Fibroblast of upper back skin (primary cell): ENCODE data around the gene GABRR2.
A peak's percentile ranks its signal among the peaks of the same experiment; 100 is the strongest.

Experiments
- DNase-seq: peaks from one replicate; pipeline ENCODE4 v3.0.0-alpha.2; 2013

GABRR2 gene

DNA sequence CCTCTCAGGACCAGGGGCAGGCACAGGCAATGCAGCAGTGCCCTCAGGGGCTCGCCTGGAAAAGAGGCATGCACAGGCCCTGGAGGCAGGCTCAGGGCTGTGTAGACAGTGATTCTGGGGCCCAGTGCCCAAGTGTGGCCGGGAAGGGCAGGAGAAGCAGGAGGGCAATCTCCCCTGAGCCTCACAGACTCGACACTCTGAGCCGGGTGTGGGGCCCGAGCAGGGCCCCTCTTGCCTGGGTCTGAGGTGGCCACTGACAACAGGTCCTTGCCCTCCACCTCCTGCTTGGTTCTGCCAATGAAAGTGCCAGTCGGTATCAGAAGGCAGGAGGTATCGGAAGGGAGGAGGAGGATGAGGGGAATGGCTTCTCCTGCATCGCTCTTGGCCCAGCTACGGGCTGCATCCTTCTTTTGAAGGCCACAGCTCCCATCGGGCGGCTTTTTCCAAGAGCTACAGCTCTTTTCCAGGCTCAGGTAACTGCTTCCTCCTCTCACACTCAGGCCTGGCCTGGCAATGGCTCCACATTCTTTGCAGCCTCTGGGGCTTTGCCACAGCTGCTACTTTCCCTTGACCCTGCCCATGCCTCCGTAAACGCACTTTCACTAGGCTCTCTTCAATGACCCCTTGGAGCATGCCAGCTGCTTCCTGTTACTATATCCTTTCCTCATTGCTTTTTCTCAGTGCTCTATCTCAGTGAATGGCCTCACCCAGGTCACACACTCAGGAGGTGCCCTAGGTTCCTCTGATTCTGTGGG is 24.5 kb downstream of the GABRR2 start:
- DNase-seq: no peak

DNA sequence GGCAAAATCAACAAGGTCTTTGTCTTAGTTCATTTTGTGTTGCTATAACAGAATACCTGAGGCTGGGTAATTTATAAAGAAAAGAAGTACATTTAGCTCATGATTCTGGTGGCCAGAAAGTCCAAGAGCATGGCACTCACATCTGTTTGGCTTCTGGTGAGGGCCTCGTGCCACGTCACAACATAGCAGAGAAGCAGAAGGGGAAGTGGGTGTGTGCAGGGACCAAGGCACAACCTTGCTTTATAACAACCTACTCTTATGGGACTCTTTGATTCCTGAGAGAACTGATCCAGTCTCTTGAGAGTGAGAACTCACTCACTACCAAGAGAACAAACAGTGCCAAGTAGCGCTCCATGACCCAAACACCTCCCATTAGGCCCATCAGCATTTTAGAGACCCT is 25.4 kb downstream of the GABRR2 start:
- DNase-seq: no peak

DNA sequence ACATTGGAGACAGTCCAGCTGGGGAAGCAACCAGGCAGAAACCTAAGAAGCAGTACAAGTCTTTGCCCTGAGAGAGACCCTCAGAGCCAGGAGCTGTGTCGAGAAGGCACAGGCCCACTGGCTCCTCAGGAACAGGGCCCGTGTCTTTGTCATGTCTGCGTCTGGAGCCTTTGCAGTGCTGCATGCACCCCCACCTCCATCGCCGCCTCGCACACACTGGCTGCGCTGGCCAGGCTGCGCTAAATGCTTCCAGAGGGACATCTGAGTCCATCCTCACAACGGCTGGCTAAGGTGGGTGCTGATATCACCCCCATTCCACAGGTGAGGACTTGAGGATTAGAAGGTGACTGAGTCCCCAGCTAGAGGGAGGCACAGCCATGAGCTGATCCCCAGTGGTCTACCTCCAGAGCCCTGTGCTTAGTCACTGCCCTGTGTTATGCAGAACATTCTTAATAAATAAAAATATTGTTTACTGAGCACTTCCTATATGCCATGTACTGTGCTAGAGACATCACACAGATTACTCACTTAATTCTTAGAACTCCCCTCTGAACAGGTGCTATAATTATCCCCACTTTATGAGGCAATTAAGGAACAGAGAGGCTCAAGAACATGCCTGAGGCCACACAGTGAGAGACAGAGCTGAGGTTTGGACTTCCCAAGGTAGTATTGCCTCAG is 27.6 kb downstream of the GABRR2 start:
- DNase-seq: no peak

DNA sequence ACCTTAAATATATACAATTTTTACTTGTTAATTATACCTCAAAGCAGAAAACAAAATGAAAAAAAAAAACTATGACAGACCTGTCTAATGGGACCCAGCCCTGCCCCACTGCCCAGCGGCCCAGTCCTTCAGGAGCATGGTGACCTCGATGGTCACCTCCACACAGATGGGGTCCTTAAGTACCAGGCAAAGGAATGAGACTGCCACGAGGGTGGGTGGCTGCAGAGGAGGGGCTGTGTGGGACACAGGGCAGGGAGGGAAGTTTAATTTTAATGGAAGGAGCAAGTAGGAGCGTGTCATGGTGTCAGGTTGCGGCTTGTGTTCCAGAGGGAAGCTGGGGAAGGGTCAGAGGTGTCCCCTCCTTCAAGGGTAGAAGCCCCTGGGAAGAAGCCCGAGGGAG is 28.6 kb downstream of the GABRR2 start:
- no peak for DNase-seq

DNA sequence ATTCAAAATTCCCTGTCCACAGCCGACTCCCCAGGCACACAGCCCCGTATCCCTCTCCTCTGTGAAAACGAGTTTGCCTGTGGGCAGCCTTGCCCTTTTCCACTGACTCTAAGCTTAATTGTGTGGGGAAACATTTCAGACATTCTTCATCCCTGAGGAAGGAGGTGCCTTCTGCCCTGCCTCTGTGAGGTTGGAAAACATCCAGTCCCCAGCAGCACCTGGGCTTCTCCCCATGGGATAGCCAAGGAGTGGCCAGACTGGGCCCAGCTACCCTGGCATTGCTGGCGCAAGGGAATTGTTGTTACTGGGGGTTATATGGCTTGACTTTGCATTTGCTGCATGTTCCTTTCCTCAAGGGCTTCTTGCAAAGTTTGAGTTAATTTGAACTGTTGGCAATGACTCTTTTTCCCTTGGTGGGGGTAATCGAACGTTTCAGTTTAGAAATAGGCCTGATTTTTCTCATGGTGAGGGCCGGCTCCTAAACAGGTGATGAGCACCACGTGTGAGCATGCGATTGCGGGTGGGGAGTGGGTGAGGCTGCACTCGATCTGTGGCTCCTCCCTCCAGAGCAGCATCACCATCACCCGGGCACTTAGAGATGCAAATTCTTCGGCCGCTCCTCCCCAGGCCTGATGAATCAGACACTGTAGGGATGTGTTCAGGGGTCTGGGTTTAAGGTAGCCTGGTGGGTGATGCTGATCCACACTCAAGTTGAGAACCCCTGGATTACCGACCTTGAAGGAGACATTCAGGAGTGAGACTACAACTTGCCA is 29.9 kb downstream of the GABRR2 start:
- DNase-seq: no peak

DNA sequence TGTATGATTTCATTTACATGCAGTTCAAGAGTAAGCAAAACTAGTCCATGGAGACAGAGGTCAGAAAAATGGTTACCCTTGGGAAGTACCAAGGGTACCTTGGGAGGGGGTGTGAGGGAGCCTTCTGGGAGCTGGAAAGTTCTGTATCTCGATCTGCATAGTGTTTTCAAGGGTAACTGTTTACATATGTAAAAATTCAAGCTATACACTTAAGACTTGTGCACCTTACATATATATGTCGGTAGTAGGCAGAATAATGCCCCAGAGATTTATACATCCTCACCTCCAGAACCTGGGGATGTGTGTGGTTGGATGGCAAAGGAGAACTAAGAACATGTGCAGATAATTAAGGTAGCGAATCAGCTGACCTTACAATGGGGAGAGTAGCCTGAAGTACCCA is 31.0 kb downstream of the GABRR2 start:
- no peak for DNase-seq

DNA sequence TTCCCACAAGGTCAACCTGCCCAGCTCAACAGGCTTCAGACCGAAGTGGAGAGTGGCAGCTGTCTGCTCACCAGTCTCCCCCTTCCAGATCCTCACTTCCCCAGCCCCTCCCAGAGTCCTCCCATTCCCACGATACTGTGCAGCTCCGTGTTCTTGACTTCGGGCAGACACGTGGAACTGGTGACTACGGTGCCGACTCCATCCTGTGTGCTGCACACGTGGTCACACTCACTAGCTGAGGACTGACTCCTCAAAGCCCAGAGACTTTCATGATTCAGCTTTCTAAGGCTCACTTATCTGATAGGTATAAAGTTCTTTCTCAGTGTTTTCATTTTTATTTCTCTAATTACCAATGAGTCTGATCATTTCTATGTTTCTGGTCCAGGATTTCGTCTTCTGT is 32.4 kb downstream of the GABRR2 start:
- no peak for DNase-seq

DNA sequence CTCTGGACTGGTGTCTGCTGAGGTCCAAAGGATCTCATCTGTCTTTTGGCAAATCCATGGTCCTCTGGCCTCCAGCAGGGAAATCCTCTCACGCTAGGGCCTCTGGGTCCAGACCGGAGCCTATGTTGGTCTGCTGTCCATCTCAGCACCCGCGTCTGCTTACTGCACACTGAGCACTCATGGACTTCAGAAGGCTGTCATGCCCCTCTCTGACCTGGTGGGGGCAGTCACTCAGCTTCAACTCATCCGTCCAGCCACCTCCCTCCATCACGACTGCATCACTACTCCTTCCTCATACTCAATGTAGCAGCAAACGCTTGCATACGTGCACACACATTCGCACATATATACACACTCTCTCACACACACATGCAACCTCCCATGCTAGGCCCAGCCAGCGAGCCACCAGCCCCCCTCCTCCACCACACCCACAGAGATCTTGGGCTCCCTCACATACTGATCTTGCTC is 33.3 kb downstream of the GABRR2 start:
- DNase-seq: peak; percentile 10

DNA sequence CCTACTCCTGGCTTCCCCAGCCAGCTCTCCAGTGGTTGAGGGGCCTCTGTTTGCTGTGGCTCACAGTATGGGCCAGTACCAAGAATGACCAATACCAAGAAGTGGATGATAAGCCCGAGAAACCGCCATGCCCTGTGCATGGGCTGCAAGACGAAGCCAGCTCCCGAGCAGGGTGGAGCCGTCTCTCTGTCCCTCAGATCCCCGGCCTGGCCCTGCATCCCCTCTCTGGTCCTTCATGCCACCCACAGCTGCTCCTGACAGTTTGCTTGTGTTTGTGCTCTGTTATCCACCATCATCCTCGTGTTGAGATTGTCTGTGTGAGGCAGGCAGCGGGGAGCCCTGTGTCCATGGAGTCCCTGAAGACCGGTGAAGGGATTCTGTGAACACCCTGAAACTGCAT is 36.1 kb downstream of the GABRR2 start:
- no peak for DNase-seq

DNA sequence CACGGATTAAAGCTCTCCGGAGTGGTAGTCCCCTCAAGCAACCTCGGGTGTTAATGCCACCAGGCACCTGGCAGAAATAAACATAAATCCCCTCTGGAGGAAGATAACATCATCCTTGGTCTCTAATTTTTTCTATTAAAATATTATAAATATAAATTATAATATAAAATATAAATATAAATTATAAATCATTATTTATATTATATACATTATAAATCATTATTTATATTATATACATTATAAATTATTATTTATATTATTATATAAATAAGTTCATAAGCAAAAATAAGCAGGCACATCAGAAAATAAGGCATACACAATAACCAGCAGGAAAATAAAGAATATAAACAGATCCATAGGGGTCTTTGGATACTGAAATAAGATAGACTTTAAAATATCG is 39.2 kb downstream of the GABRR2 start:
- no peak for DNase-seq

DNA sequence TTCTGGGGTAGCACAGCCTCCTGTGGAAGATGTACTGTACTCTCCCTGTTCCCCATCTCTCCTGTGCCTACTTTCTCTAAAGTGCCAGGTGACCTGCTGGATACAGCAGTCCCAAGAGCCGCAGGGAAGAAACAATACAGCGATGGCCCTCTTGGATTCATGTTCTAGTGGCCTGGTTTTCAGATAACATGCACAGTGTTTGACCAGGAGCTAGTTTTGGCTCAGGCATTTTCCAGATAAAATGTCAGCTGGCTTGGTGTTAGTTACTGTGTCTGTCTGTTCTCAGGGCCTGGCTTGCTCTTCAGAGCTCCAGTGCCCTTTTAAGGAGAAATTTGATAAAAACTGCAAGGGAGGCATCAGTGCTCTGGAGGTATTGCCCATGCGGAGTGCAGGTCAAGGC is 41.3 kb downstream of the GABRR2 start:
- no peak for DNase-seq

DNA sequence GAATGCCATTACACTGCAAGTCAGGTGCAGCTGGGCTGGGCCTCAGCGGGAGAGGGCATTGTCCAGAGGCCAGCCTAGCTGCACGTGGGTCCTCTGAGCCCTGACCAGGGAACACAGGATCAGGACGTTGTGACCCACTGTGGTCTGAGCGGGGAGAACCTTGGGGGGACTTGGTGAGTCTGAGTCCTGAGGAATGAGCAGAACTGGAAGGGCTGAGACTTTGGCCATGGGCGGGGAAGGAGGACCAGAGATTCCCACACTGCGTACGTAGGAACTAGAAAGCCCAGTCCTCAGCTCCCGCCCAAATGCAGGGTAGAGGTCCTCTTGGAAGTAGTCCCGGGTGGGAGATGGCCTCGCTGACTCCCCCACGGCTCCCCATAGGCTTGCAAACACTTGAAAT is 42.5 kb downstream of the GABRR2 start:
- no peak for DNase-seq

DNA sequence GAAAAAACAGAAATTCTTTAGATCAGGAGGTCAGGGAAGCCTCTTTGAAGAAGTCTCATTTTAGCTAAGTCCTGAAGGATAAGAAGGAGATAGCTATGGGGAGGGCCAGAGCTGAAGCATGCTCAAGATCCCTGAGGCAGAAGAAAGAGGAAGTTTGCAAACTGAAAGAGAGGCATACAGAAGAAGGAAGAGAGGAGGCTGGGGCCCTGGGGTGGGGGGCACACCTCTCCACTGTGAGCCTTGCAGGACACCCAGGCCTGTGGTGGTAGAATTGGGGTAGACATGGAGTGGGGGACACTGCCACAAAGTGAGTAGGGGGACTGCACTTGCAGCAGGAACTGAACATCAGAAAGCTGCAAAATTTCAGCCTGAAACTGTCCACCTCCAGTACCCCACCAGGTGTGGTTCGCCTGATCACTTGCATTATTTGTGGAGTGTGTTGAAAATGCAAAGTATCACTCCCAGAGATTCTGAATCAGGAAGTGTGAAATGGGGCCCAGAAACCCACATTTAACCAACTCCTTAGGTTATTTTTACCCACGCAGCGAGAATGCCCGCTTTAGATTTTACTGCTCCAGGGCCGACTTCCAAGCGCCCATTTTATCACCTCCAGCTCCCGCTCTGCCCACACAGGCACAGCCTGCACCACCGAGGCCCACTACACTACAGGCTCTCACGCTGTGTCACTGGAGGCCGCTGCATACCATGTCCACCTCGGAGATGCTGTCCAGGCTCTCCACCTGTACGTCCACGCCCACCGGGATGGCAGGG is 44.0 kb downstream of the GABRR2 start:
- DNase-seq: no peak

DNA sequence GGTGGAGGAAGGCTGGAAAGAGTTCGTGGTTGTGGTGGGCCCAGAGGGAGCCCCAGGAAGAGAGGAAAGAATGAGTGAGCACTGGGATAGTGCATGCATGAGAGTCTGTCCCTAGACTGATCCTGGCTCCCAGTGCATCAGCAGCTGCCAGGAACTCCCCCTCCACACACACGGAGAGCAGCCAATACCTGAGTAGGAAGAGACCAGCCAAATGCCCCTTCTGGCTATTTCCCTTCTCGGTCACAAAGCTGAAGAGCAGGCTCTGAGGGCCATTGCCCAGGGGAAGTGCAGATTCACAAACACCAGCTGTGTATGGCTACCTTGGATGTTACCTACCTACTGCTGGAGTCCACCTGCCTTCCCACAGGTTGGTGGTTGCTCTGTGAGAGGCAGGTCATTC is 45.1 kb downstream of the GABRR2 start:
- DNase-seq: no peak

DNA sequence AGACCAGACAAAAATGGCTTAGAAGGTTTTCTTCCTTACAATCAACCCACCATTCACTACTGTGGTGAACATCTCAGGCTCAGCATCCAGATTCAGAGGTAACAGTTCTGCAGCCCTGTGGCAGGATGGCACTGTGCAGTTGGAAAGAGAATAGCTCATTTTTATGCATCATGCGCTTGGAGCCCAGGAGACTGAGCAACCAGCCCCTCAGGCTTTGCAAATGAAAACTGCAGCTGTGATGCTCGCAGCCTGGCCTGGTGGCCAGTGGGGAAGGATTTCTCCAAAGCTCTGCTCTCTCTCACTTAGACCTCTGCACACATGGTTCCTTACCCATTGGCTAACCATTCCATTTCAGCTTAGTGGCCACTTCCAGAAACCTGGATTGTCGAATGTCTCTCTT is 45.8 kb downstream of the GABRR2 start:
- DNase-seq: no peak

DNA sequence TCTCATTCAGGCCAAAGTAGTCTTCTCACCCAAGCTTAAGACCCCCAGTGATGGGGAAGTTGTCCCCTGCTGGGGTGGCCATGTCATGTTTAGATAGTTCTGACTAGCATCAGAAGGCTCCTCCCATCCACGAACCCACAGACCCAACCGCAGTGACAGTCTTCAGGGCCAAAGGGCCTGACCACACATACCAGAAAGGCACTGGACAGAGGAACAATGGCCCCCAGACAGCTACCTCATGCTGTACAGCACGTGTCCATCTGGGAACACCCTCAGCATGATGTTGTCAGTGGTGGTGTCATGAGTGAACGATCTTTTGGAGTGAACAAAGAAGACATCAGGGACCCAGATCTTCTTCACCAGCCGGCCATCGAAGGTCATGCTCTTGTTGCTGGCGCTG is 46.3 kb downstream of the GABRR2 start:
- DNase-seq: no peak

DNA sequence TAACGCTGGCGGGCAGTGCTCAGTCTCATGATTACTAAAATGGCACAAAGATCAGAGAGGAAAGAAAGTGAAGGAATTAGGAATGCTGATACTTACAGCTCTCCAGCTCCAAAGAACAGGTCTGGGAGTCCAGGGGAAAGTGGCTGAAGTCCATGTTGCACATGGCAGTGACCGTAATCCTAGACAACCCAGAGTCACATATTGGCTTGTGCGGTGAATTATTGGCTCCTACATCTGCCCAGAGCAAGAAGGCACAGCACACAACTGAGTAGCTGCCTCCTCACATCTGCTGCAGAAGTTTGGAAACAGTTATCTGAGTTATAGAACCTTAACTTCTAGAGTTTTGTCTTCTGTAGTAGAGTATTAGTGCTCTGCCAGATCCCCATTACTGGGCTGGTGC is 47.2 kb downstream of the GABRR2 start:
- DNase-seq: no peak

DNA sequence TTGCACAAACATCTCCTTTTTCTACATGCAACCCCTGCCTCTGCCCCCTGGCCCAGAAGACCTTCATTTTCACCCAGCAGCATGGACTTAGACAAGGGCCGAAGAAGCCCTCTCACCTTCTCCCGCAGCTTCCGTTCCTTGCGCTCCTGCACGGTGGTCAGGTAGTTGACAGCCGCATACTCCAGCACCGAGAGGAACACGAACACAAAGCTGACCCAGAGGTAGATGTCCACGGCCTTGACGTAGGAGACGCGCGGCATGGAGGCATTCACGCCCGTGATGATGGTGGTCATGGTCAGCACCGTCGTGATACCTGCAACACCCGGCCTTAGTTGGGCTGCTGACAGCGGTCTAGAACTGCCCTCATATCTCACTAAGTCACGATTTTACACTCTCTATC is 50.8 kb downstream of the GABRR2 start:
- no peak for DNase-seq

DNA sequence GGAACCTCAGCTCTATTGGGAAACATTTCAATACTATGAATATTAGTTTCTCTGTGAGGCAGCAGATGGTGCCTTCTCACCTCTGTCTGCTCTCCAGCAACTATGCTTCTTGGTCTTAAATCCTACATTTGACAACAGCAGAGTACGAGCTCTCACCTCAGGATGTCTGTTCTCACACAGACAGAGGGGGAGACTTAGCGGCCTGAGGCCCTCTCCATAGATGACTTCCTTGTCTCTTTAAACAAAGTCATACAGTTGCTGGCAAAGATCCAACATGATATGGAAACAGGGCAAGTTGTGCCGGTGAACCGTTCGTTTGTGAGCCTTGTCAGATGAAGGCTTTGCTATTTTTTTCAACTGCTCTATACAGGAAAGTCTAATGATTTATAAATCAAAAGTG is 54.3 kb downstream of the GABRR2 start:
- no peak for DNase-seq

DNA sequence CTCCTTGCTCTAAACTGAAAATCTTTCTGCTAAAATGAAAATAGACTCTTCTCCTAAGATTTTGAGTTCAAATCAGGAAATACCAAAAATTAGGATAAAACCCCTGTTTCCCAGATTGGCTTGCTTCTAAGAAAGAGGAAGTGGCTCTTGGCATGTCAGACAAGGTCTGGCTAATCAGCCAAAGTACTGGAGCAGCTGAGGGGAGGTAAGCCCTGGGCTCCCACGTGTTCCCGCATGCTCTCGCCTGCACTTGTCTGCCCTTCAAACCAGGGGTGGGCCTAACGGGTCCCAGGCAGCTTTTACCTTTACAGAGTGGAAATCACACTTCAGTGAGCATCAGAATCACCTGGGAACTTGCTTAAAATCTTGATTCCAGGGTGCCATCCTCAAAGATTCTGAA is 54.8 kb downstream of the GABRR2 start:
- no peak for DNase-seq

DNA sequence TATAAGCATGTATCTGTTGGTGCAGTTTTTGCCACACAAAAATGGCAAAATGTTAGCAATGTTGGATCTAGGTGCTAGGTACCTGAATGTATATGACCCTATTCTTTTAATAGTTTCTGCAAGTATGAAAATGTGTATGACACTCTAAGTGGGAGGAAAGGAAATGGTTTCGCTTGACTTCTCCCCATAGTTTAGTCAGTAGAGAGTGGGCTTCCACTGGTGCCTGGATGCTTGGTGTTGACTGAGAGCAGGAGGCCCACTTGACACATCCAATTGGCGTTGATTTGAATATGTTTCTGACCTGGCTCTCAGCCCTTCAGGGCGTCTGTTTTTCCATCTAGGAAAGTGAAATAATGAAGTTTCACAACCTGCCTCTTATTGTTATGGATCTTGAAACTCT is 56.2 kb downstream of the GABRR2 start:
- DNase-seq: no peak

DNA sequence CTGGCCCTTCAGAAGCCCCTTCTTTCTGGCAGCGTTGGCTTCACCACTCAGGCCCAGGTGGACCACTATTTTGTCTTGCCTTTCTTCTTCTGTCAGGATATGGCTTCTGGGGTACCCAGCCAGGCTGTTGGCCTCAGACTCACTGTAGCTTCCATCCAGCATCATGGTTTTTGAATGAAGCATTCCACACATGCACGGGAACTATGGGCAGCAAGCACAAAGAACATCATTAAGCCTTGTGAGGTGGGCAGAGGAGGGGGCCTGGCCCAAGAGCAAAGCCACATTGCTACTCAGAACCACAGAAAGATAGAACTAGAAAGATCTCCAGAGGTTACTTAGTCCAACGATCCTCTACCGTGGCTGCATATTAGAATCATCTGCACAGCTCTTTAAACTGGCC is 57.3 kb downstream of the GABRR2 start:
- no peak for DNase-seq

DNA sequence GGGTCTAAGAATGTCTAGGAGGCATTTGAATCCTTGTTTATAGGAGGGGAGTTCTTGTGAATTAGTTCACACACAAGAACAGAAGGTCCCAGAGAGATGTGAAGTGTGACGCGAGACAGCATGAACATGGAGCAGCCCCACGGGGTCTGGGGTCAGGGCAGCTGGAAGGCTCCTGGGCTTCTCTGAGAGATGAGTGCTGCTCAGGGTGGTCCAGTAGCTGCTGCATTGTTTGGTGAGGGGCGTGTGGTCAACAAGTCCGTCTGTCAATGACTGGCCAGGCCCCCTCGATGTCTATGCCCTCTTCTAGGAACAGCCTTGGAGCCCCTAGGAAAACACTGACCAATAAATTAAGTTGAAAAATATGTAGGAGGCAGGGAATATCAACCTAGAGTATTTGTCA is 57.8 kb downstream of the GABRR2 start:
- DNase-seq: no peak
